Muscle of back (tissue), 11 donors: ENCODE data around the gene FOXL1. TPM values are rescaled to one million over a fixed set of nuclear protein-coding genes. Genes with fewer than 3 reads are reported as not detected.

Experiments
- DNase-seq, 3 donors: peaks; one replicate each; pipeline versions ENCODE4 v3.0.0 to v3.0.0-alpha.2; 2013
- polyA plus RNA-seq, 10 donors: library from polyadenylated mRNA; unstranded; fragments of 120-200 nt; gene quantifications; one replicate each; pipeline ENCODE4 v1.2.1, GENCODE V29; 2013; ENCODE audit not compliant: insufficient read length in 10 of 10

FOXL1 gene
- polyA plus RNA-seq, 10 donors: 0.18 to 0.63 (median 0.33) TPM

DNA sequence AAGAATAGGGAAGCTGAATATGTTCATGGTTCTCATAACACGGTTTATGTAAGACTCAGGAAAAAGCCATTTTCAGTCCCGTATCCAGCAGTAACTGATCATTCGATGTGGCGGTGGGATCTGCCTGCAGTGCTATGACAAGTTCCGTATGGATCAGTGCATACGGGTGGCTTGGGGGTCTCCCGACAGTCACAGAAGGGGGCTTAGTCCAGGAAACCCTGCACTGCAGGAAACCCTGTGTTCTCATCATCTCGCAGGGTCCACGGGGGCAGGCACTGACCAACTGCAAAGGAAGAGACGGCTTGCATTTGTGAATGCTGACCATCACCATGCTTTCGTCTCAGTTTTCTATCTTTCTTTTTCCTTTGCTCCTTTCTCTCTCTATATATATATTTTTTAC lies 31.1 kb upstream of the FOXL1 start:
- no peak for DNase-seq

- DNase-seq: no peak
Observed at GRCh38 chr16:86549076-86549892, 29.1 kb upstream of the FOXL1 start.

GRCh38 chr16:86549893-86550190 lies 28.5 kb upstream of the FOXL1 start:
- DNase-seq: no peak

DNA sequence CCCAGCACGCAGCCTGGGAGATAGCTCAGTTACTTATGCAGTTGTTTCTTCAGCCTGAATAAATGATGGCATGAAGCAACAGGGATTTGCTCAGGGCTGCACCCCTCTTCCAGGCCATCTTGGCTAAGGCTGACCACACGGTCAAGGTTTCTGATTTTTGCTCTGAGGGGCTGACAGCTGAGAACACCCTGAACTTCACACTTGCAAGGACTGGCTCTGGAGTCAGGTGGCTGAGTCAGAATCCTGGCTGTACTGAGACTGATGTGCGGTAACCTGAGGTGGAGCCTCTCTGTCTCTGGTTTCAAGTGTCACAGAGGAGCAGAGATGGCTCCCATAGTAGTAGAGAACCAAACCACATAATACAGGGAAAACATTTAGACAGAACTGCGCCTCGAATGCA lies 28.1 kb upstream of the FOXL1 start:
- DNase-seq: no peak

DNA sequence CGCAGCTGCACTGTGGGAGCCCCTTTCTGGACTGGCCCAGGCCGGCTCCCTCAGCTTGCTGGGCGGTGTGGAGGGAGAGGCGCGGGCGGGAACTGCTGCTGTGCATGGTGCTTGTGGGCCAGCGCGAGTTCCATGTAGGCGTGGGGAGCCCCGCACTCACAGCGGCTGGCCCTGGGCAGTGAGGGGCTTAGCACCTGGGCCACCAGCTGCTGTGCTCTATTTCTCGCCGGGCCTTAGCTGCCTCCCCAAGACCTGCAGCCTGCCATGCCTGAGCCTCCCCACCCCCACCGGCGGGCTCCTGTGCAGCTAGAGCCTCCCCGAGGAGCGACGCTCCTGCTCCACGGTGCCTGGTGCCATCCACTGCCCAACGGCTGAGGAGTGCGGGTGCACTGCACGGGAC lies 25.0 kb upstream of the FOXL1 start:
- no peak for DNase-seq

DNA sequence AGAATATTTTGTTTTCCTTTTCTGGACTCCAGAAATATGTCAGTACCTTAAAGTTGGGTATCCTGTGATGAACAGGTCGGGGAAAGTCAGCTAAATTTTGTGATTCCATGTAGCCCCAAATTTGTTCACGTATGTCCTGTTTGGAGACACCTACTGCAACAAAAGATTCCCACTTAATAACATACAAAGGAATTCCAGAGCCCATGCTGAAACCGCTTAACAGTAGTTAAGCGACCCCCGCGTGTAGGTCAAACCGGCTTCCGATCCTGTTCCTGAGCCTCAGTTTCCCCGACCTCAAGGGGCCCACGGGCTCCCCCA lies 23.8 kb upstream of the FOXL1 start:
- no peak for DNase-seq

GRCh38 chr16:86554917-86555703 lies 23.2 kb upstream of the FOXL1 start, which contains the start of gene MTHFSD:
MTHFSD (minus strand) TSS chr16:86555235; CDS start chr16:86555184, 51 bp downstream.
- peak; percentile 94 to 98 (median 98) for DNase-seq

DNA sequence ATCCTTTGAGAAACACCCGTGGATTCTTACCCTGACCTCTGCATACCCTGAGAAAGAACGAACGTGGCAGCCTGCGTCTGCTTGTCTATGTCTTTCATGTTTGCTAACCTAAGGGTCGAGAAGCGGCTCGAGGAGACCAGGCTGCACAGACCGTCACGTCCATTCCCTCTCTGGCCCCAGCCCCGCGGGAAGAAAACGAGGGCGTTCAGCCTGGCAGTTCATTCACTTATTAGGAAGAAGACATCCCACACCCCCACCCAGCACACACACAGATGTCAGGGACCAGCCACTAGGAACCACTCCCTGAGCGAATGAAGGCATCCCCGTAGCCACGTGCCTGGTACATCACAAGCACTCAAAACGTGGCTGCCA lies 22.7 kb upstream of the FOXL1 start:
- peak in 1 of 3 donors; percentile 22 for DNase-seq

GRCh38 chr16:86556576-86556975 lies 21.8 kb upstream of the FOXL1 start:
- DNase-seq: peak in 1 of 3 donors; percentile 17

DNA sequence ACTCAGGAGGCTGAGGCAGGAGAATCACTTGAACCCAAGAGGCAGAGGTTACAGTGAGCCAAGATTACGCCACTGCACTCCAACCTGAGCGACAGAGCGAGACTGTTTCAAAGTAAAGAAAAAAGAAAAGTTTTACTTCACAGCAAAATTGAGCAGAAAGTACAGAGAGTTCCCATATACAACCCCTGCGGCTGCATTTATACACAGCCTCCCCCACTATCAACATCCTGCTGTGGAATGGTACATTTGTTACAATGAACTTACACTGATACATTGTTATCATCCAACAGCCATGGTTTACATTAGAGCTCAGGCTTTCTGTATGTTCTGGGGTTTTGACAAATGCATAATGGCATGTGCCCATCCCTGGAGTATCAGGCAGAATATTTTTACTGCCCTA lies 20.8 kb upstream of the FOXL1 start:
- no peak for DNase-seq

GRCh38 chr16:86558355-86559193 lies 19.8 kb upstream of the FOXL1 start:
- no peak for DNase-seq

DNA sequence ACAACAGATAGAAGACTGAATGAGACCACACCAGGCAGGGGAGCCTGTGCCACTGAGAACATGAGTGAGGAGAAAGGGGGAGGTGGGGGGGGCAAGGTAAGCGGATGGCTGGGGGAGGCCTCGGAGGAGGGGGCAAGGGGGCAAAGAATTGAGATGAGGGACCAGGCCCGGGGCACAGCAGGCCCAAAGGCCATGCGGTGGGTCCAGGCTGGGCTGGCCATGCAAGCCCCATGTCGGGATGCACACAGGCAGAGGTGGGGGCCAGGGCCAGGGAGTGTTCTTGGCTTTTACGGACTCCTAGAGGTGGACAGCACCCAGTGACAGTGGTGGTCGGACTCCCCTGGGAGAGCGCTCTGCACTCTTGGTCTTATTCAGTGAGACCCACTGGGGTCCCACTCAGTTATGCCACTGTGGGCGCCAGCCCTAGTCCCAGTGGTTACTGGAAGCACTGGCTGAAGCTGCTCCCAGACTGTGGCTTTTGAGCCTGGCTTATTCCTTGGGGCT lies 18.5 kb upstream of the FOXL1 start:
- DNase-seq: no peak

DNA sequence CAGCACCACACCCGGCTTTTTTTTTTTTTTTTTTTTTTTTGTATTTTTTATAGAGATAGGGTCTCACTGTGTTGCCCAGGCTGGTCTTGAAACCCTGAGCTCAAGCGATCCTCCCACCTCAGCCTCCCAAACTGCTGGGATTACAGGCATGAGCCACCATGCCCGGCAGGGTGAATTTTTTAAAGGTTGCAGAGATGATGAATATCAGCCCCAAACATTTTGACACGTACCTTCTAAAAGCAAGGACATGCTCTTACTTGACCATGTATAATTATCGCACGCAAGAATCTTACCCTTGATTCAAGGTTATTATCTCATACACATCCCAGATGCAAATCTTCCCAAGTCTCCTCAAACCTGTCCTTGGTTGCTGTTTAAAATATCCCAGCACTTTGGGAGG lies 16.0 kb upstream of the FOXL1 start:
- DNase-seq: no peak

DNA sequence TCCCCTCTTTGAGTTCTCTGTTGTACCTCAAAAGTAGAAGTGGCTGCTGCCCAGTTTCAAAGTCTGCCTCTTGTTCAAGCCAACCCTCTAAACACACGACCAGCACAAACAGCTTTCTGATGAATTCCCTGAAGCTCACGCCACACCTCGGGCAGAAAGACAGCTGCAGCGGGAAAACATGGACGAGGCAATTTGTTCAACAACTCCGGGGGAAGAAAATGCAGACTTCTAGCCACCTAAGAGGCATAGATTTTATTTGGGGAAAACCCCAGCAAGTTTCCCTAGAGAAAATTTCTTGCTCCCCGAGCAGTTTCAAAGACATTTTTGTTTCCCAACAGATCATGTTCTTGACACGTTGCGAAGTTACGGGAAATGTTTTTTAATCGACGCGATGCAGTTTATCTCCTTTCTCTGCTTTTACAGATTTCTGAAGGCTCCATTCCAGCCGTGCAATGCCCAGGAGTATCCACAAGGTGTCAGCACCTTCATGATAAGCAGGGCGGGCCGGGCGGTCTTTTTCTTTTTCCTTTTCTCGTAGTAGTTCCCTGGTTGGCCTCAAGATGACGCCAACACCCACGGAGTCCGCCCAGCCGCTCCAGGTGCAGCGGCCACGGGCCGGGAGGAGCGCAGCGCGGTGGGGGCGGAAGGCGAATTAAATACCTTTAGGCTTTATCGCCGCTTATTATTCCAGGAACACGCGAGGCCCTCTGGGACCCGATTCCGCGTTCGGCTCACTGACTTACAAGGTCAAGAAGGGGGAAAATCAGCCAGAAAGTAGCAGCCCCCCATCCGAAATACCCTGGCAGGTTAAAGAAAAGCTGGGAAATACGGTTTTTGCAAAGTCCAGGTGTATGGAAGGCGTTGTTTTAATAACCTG lies 14.6 kb upstream of the FOXL1 start:
- DNase-seq: peak; percentile 86 to 93 (median 91)

- DNase-seq: no peak
Observed at GRCh38 chr16:86565181-86565631, 13.1 kb upstream of the FOXL1 start.

DNA sequence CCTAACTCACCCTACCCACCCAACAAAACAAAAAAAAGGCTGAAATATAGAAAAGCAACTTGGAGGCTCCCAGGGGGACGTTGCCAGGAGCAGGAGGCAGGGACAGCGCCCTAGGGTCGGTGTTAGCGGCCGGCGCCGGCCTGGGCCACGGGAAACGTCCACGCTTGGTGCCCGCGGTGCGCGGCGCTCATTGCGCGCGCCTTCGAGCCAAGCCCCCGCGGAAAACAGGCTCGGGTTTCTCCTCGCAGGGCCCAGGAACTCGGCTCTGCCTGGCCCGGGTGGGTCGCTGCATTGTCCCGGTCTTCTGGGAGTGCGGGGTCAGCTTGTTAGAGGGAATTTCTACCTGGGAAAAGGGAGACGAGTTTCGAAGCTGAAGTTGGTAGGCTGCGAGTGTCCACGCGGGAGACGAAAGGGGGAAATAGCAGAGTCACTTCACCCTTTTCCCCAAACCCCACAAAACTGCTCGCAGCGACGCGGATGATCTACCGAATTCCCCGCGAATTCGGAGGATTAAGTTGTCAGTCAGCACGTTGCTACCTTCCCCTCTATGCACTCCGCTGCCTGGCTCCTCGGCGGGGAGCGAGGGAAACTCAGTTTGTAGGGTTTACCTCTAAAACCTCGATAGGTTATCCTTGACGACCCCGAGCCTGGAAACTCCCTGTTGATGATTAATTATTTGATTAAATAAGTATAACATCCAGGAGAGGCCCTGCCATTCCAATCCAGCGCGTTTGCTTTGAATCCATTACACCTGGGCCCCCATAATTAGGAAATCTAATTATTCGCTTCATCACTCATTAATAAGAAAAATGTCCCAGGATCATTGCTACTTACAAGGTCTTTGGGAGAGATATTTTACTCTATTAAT lies 12.5 kb upstream of the FOXL1 start:
- no peak for DNase-seq

DNA sequence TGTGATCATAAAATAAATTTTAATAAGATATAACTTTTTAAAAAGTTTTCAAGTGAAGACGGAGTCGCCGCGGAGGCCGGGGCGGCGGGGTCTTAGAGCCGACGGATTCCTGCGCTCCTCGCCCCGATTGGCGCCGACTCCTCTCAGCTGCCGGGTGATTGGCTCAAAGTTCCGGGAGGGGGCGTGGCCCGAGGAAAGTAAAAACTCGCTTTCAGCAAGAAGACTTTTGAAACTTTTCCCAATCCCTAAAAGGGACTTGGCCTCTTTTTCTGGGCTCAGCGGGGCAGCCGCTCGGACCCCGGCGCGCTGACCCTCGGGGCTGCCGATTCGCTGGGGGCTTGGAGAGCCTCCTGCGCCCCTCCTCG lies 11.8 kb upstream of the FOXL1 start, which contains the start of gene FOXC2:
TSS of gene FOXC2 (plus strand) at position 229 of the 365 bp plus-strand sequence. CDS start 507 bp downstream, outside the sequence.
- peak; percentile 89 to 93 (median 90) for DNase-seq

DNA sequence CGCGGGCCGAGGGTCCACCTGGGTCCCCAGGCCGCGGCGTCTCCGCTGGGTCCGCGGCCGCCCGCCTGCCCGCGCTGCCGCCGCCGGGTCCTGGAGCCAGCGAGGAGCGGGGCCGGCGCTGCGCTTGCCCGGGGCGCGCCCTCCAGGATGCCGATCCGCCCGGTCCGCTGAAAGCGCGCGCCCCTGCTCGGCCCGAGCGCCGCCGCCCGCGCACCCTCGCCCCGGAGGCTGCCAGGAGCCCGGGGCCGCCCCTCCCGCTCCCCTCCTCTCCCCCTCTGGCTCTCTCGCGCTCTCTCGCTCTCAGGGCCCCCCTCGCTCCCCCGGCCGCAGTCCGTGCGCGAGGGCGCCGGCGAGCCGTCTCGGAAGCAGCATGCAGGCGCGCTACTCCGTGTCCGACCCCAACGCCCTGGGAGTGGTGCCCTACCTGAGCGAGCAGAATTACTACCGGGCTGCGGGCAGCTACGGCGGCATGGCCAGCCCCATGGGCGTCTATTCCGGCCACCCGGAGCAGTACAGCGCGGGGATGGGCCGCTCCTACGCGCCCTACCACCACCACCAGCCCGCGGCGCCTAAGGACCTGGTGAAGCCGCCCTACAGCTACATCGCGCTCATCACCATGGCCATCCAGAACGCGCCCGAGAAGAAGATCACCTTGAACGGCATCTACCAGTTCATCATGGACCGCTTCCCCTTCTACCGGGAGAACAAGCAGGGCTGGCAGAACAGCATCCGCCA lies 11.2 kb upstream of the FOXL1 start:
- peak in 1 of 3 donors; percentile 60 for DNase-seq
